ENCODE data around the gene CRTC3. TPM values are rescaled to one million over a fixed set of nuclear protein-coding genes. Genes with fewer than 3 reads are reported as not detected.

Gene CRTC3
- total and polyA plus RNA-seq, 2 of the 13 experiments (the other 11 are each of a cell fraction or from before 2014, with no cell fraction given): 8.4 to 11.8 TPM

GRCh38 chr15:90624278-90624981, 94.7 kb downstream of the CRTC3 start:
- DNase-seq (ENCODE audit: low spot score) (no peak), ATAC-seq (no peak), FAIRE-seq (no peak)
- Histone ChIP-seq H2AFZ (ENCODE audit: low read length) (no peak overlapping the region), H4K20me1 (ENCODE audit: insufficient read depth, low read length) (no peaks in the 10 kb centered on the region), H3K27ac (ENCODE audit: extremely low read length, insufficient read depth, low read length) (no peak overlapping the region), H3K9ac (ENCODE audit: insufficient read depth, low read depth, low read length) (no peak overlapping the region), H3K4me1 (ENCODE audit: insufficient read depth, low read length) (no peaks in the 10 kb centered on the region), H3K36me3 (replicated peaks in 1 of 2; ENCODE audit: control insufficient read depth in 1 of 2, insufficient read depth in 2 of 2, low read length in 2 of 2) (peaks cover 6 to 15% of the 10 kb centered on the region in 2 experiments; a peak in 4 of 5 replicates), H3K4me2 (ENCODE audit: low read depth, low read length) (no peak overlapping the region), H3K79me2 (ENCODE audit: insufficient read depth, low read length) (no peaks in the 10 kb centered on the region), H3K4me3 (replicated peaks in 1 of 3; ENCODE audit: insufficient read depth in 1 of 3, low read depth in 2 of 3, low read length in 3 of 3) (no peak overlapping the region), H3K9me3 (ENCODE audit: low read length) (no peaks in the 10 kb centered on the region), H3K27me3 (ENCODE audit: control insufficient read depth in 1 of 2, insufficient read depth in 2 of 2, low read length in 2 of 2) (no peaks in the 10 kb centered on the region)
- ChIA-PET CTCF (ENCODE audit: low intra/inter-chr PET ratio, low total read pairs) (no interaction called here), POLR2A (no interaction called here)
- intact Hi-C loops (cut with micrococcal nuclease; ENCODE audit: unreplicated experiment): no loop called here
- BruUV-seq (replicated peaks): no TSS peak
- WGBS (ENCODE audit: low lambda C conversion rate): 94% methylated on average over 13 of the region's 13 CpGs
- in situ Hi-C loops (cut with HindIII; ENCODE audit: extremely low pct_ligation_motif_present, low pct_unique_long_range_greater_than_20kb): no loop called here
- TF ChIP-seq RERE (CRISPR knock-in tag; IDR thresholded peaks at IDR 0.05; ENCODE audit: low read depth) (no peak), ZNF749 (CRISPR knock-in tag; IDR thresholded peaks at IDR 0.05; ENCODE audit: borderline replicate concordance) (no peak), ZNF512 (CRISPR knock-in tag; IDR thresholded peaks at IDR 0.05) (no peak), ZNF317 (CRISPR knock-in tag; IDR thresholded peaks at IDR 0.05) (no peak), RCOR2 (CRISPR knock-in tag; IDR thresholded peaks at IDR 0.05) (no peak), ATF4 (CRISPR knock-in tag; IDR thresholded peaks at IDR 0.05) (no peak), HINFP (CRISPR knock-in tag; IDR thresholded peaks at IDR 0.05; ENCODE audit: low read depth) (no peak), GLI4 (CRISPR knock-in tag; IDR thresholded peaks at IDR 0.05; ENCODE audit: borderline replicate concordance) (no peak), FOXM1 (CRISPR knock-in tag; IDR thresholded peaks at IDR 0.05) (no peak), NAIF1 (CRISPR knock-in tag; IDR thresholded peaks at IDR 0.05; ENCODE audit: borderline replicate concordance) (no peak), NFATC3 (CRISPR knock-in tag; IDR thresholded peaks at IDR 0.05) (no peak), ZMAT3 (CRISPR knock-in tag; conservative IDR thresholded peaks at IDR 0.05) (no peak), ZNF430 (CRISPR knock-in tag; IDR thresholded peaks at IDR 0.05) (no peak)
